Right ventricle myocardium inferior (tissue), 1 donor: ENCODE data around the gene DNAJB11. TPM values are rescaled to one million over a fixed set of nuclear protein-coding genes. Genes with fewer than 3 reads are reported as not detected.

Source experiments
- ATAC-seq: fragments of 200-7000 bp; cut with Tn5 transposase; one replicate; pipeline ENCODE4 v1.9.1; 2020; ENCODE audit warnings: mild to moderate bottlenecking, moderate library complexity
- DNase-seq: peaks from one replicate; pipeline ENCODE4 v3.0.0; 2021; ENCODE audit errors: missing footprints
- intact Hi-C: fragments of 100-400 bp; cut with DNase I; formaldehyde crosslinking; loops from one replicate; pipeline ENCODE4 v1.11.0; 2022
- total RNA-seq: library from RNA; stranded (reverse); fragmentation: NEBNext Ultra II Directional; extraction: Animal tissue kit (Norgen Biotek cat#: 25700); gene quantifications from one replicate; pipeline ENCODE4 v1.2.1, GENCODE V29; 2021
- donor health status: DM: no; HTN: yes; CAD: no; lungs with severe emphysema.

The DNAJB11 gene
- total RNA-seq, 1 donor from 2014 or later = 26.5 TPM

DNA sequence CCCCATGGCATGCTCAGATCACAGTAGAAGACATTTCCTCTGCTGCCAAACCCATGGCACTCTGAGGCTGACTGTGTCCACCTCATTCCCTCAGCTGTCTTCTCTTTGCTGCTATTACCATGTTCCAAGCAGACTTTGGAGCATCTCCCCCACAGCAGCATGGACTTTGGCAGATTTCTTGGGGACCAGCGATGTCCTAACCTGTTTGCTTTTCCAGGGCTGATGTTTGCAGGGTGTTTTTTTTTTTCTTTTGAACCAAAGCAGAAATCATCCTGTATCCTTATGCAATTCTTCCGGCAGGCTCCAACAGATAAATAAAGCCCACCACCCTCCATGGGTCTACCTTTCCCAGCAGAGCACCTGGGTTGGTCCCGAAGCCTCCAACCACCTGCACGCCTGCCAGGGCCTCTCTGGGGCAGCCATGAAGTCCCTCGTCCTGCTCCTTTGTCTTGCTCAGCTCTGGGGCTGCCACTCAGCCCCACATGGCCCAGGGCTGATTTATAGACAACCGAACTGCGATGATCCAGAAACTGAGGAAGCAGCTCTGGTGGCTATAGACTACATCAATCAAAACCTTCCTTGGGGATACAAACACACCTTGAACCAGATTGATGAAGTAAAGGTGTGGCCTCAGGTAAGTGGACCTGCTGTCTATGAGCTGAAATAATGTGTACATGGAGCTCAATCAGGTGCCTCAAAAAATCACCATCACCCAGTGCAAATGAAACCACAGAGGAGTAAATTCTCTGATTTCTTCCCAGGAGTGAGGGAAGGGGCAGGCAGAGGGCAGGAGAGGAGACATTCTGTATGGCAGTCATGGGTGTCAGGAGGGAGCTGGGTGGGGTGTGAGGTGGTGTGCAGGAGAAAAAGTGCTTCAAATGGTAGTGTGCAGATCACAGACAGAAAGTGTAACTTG, 42.5 kb downstream of the DNAJB11 start, which contains the start of gene AHSG:
Gene AHSG (plus strand): TSS at position 340 of the 916 bp plus-strand sequence. CDS start 82 bp downstream, at position 422.
- ATAC-seq (no peak), DNase-seq (no peak)
- intact Hi-C loops = no loop called here

DNA sequence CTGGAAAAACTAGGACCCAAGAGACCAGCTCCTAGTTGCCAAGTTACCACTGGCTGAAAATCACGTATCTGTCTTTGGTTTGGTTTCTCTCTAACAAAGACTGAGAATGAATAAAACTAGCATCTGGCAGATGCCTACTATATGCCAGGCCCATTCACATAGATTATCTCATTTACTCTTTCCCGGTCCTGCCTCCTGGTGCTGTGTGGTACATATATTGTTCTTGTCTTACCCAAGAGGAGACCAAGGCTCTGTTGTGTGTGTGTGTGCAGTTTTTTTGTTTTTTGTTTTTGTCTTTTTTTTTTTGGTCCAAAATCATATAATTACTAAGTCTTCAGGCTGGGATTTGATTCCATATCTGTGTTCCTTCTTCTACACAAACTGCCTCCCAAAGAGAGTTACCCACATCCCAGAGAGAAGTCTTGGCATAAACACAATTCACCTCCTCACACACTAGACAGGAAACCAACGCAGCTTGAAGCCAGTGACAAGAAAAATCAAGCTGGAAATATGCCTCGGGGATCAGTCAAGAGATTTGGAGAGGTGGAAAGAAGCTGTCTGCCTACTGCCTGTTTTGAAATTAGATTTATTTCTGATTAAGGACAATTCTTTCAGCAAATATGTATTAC, 43.2 kb downstream of the DNAJB11 start:
- no peak for ATAC-seq
- DNase-seq = no peak
- intact Hi-C loops = loop anchor here (1.0 kb wide), 1 partner anchor 140 kb away; no protein-coding TSS in a partner anchor

DNA sequence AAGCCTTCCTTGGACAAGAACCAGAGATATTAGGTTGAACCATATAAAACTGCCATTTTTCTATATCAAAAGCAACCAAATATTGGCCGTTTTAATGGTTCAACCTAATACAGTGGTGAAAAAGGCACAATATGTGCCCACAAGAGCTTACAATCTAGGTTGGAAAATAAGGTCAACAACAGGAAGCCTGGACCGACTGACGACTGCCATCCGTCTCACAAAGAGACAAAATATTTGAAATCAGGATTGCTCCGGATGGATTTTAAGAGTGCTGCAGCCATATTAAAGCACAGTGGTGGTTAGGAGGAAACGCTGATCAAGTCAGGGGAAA, 43.7 kb downstream of the DNAJB11 start:
- DNase-seq = no peak
- intact Hi-C loops = loop anchor here (1.0 kb wide), 1 partner anchor 139 kb away; no protein-coding TSS in a partner anchor
- no peak for ATAC-seq

DNA sequence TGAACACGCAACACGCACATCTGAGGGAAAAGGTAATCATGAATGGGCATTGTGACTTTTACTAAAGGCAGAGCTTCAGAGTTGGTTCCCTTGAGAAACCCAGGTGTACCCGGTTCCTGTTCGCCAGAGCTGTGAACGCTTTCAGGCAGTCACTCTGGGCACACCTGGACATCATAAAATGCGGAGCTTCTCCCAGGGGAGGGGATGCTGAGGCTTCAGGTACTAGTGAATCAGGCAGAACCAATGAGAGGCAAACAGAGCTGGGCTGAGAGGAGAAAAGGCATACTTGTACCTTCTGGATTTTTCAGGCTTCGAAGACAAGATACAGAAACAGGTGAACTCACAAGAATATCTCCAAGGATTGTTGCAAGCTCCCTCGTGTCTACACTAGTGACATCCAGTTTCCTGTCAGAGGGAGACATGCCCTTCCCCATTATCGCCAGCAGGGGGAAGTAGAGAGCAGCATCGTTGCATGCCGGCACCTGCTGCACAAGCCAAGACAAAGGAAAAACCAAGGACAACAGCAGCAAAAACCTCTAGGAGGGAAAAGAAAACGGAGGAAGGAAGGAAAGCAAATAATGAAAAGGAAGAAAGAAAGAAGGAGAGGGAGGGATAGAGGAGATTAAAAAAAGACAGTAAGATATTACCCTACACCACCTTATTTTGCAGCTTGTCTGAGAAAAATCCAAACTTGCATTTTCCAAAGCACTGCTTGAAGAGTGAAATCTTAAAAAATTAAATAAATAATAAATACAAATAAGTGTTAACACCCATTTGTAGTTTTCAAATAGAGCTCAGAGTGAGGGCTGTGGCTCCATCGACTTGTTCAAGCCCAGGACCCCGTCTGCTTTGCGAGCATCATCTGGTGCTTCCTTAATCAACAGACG, 44.3 kb downstream of the DNAJB11 start:
- intact Hi-C loops = loop anchor here (1.0 to 5.0 kb wide), 3 partner anchors 138 to 633 kb away; no protein-coding TSS in a partner anchor
- DNase-seq (peak; percentile 80), ATAC-seq (peak; percentile 72)

DNA sequence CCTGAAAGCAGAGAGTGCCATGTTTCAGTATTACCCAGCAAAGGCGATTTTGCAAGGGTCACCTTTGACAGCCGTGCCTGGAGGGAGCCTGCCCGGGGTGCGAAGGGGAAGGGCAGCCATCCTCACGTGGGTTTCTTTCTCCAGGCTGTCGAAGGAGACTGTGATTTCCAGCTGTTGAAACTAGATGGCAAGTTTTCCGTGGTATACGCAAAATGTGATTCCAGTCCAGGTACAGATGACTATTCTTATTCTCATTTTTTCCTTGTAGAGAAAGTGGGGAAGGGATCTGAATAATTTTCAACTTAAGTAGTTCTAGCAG, 45.7 kb downstream of the DNAJB11 start:
- ATAC-seq = no peak
- no peak for DNase-seq
- intact Hi-C loops = loop anchor here (5.0 kb wide), 2 partner anchors 206 to 634 kb away; no protein-coding TSS in a partner anchor

DNA sequence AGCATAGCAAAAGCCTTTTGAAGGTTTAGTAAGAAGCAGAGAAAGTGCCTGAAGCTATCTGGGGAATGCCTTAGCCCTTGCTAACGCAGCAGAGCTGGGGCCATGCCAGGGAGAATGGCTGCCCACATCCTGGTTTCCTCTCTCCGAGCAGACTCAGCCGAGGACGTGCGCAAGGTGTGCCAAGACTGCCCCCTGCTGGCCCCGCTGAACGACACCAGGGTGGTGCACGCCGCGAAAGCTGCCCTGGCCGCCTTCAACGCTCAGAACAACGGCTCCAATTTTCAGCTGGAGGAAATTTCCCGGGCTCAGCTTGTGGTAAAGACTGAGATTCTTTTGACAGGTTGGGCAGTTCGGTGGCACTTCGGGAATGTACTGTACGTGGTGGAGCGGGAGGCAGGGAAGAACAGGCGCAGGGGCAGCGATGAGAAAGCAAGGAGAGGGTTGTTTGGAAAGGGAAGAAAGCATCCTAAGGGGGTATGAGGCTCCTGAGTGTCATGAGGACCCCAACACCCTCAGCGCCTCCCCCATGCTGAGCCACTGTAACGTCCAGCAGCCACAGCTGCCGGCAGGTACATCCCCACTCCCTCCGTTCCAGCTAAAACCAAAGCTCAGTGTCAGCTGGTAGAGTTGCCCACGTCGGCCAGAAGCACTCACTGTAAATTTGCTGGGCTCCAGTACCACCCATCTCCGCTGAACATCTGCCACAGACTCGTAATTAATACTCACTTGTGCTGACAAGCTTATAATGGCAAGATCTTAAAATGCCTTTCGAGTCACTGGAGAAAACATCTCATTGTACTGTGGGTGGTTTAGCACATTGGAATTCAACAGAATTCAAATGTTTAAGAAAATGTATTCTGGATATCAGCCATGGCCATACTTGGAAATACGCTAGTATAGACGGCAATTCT, 46.8 kb downstream of the DNAJB11 start:
- ATAC-seq (peak; percentile 95), DNase-seq (peak; percentile 91)
- intact Hi-C loops = loop anchor here (5.0 kb wide), 2 partner anchors 205 to 635 kb away; no protein-coding TSS in a partner anchor

DNA sequence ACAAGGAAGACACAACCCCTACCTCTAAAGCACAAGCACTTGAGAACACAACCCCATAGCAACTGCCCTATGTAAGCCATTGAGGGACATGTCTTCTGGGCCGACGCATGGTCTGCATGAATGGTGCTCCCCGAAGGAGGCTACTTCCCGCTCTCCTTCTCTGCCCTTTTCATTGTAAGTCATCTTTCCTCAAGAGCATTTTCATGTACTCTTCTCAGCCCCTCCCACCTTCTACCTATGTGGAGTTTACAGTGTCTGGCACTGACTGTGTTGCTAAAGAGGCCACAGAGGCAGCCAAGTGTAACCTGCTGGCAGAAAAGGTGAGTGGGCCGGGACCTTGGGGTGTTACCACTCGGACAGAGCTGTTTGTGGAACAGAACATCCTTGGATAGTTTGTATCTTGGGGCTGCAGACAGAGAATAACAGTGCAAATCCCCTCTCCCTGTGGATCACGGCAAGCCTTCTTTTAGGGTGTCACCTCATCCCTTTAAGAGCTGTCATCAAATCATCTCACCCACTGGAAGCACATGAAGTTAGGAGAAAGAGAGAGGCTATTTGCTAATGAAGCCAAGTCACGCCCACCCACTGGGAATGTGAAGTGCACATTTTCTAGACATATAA, 47.9 kb downstream of the DNAJB11 start:
- DNase-seq (no peak), ATAC-seq (no peak)
- intact Hi-C loops = loop anchor here (5.0 kb wide), 2 partner anchors 204 to 636 kb away; no protein-coding TSS in a partner anchor

DNA sequence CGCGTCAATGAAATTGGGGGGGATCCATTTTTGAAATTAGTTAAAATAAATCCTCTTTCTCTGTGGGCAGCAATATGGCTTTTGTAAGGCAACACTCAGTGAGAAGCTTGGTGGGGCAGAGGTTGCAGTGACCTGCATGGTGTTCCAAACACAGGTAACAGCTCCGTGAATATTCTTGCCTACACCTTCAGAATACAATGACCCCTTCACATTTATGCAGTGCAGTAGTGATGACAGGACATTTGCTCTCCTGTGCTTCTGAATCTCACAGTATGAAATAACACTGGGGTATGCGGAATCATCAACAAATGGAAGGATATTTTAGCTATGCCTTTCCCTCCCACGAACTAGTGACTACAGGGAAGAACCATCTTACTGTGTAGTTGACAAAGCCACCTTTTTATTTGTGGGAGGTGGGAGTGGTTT, 49.3 kb downstream of the DNAJB11 start:
- no peak for DNase-seq
- intact Hi-C loops = loop anchor here (5.0 kb wide), 2 partner anchors 203 to 637 kb away; no protein-coding TSS in a partner anchor
- no peak for ATAC-seq

DNA sequence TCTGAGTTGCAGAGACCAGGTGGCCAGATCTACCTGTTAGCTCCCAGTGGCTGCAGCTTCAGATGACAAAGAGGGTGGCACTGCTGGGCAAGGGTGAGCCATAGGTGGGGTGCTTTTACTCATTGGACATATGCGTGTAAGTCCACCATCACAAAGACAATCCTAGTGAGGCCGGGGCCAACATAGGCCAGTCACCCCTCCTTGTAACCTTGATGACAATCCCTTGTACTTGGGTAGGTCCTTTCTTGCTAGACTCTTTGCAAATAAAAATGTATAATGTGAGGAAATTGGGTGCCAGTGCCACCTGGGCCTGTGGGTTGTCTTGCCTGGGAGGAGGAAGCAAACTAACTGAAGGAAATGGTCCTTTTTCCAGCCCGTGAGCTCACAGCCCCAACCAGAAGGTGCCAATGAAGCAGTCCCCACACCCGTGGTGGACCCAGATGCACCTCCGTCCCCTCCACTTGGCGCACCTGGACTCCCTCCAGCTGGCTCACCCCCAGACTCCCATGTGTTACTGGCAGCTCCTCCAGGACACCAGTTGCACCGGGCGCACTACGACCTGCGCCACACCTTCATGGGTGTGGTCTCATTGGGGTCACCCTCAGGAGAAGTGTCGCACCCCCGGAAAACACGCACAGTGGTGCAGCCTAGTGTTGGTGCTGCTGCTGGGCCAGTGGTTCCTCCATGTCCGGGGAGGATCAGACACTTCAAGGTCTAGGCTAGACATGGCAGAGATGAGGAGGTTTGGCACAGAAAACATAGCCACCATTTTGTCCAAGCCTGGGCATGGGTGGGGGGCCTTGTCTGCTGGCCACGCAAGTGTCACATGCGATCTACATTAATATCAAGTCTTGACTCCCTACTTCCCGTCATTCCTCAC, 49.9 kb downstream of the DNAJB11 start:
- ATAC-seq (no peak), DNase-seq (no peak)
- intact Hi-C loops = no loop called here

DNA sequence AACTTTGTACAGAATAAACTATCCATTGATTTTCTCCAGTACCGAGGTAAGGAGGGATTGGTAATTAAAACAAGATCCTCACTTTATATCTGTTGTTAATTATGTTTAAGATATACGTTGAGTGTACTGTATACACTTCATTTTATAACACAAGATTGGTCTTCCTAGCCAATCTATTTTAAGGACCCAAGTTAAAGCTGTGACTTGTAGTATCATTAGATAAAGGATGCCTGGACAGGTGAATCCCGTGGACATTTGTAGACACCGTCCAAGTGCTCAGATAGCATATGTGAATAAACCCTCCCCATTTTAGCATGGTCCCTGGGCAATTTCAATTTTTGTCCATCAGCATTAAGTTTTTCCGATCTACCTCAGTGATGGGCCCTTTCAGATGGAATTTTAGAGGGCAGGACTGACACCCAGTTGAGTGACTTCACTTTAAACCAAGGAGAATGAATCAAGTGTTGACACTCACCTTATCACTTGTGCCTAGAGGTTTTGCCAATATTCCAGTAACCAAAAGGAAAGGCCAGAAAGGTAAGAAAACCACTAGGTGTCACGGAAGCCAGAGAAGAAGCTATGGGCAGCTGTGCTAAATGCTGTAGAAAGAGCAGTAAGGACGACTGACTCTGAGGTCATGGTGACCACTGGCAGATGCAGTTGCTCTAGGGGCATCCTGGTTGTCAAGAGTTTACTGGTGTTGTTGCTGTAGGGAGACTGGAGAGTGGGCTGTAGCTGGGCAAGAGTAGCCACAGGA, 51.6 kb downstream of the DNAJB11 start:
- intact Hi-C loops = no loop called here
- ATAC-seq = no peak
- DNase-seq = no peak

DNA sequence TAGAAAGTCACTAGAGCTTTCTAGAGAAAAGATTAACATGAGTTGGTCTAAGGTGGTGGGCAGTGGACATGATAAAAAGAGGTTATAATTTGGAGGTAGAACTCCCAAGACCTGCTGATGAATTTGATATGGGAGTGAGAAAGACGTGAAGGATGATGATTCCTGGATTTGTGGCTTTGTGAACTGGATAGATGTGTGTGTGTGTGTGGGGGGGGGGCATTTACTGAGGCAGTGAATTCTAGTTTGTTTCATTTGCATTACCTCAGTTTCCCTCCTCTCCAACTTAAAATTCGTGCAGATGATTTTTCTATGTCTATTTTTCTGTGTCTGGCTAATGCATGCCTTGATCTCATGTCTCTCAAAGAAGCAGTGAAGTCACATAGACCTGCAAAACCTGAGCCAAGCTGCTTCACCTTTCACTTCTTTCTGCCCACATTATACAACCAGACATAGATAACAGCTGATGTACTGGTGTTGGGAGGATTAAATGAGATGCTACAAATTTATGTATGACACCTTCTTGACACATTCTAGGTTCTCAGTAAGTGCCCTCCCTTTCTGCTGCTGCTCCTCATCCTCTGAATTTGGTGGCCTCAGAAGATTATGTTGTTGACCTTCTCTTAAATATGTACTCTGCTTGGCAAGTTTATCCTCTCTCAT, 52.3 kb downstream of the DNAJB11 start:
- no peak for ATAC-seq
- intact Hi-C loops = no loop called here
- no peak for DNase-seq

DNA sequence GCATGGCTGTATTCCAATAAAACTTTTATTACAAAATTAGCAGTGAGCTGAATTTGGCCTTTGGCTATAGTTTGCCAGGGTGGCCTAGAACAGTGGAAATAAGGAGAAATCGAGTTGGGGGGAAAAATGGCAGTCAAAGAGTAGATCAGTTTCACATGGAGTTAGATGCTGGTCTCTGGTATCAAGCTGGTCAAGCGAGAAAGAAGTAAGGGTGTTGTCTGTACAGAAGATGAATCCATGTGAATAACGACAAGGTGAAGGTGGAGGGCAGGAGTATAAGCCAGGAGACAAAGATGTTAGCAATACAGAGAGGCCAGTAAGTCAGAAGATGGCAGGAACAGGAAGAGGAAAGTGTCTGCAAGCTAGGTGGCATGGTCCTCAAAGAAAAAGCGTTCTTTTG, 54.1 kb downstream of the DNAJB11 start:
- ATAC-seq (no peak), DNase-seq (no peak)
- intact Hi-C loops = no loop called here

DNA sequence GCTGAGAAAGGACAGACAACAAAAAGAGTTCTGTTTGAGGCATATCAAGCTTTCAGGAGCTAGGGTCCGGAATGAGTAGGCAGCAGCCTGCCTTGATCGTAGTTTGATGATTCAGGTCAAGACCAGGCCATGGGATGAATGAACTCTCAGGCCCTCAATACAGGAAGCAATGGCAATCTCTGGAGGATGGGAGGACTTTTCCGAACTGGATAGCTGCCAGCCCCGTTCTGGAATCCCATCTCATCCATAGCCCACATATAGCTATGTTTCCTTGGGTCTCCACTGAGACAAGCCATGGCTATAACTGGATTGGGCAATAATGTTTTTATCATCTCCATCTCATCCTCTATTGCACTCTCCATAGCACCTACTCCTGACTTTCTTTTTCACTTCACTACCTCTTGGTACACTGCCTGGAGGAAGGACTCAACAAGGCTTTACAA, 55.1 kb downstream of the DNAJB11 start:
- intact Hi-C loops = no loop called here
- no peak for ATAC-seq
- DNase-seq = no peak

DNA sequence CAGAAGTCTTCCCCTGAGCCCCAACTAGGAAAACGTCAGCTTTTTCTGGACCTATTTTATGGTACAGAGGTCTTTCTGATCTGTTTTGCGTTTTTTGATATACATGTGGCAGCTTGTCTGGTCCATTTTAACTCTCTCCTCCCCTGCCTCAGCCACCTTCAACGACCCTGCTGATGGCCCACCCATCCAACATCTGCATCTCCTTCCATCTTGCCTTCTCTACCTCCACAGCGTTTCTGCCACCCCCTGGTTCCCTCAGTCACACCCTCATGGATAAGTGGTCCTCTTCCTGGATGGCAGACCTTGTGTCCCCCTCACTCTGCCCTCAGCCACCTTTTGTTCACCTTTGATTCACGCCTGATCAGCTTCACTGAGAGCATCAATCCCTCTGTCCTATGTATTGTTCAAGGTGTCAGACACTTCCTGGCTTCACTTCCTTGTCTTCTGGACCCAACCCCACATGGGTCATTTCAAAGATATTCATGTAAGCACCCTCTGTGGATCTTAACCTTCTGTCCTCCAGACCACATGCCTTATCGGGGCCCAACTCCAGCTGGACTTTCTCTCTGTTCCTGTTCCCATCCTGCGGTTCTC, 55.8 kb downstream of the DNAJB11 start:
- intact Hi-C loops = no loop called here
- DNase-seq (no peak), ATAC-seq (no peak)

DNA sequence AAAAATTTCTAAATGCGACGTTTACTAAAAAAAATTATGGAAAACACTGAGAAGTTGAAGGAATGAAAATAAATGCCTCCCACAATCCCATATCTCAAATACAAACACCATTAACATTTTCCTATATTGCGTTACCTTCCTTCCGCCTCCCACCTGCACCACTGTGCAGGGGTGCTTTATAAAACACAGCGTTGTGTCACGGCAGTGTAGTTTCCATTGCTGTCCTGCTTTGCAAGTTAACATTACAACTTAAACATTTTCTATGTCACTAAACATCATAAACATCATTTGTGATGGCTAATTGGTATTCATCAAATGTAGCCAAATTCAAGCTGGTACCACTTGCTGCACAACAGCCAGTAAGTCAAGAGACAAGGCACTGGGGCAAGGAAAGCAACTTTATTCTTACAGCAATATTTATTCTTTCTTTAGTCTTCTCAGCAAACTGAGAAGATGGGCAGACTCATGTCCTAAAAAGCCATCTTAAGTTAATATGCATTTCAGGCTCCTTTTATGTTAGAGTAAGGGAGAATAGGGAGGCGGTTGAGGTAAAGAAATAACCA, 57.4 kb downstream of the DNAJB11 start:
- ATAC-seq (no peak), DNase-seq (no peak)
- intact Hi-C loops = no loop called here
